AG09309 (cell line): Measurements from ENCODE around the gene GZF1.

Experiments
- DNase-seq: peaks from one replicate; pipeline ENCODE4 v3.0.0-alpha.2; 2010; ENCODE audit warnings: low read depth
- H3K4me3 ChIP-seq: 2 replicates; pipeline ENCODE4 v1.5.1; 2011; ENCODE audit warnings: mild to moderate bottlenecking, low read depth, low read length, moderate library complexity; ENCODE audit not compliant: control insufficient read depth
- CTCF ChIP-seq: IDR thresholded peaks from 2 replicates; pipeline ENCODE4 v1.5.1; 2011; ENCODE audit warnings: mild to moderate bottlenecking, low read depth, low read length, inconsistent platforms; ENCODE audit not compliant: insufficient read depth, control insufficient read depth; ENCODE audit errors: missing control alignments

GZF1 gene

DNA sequence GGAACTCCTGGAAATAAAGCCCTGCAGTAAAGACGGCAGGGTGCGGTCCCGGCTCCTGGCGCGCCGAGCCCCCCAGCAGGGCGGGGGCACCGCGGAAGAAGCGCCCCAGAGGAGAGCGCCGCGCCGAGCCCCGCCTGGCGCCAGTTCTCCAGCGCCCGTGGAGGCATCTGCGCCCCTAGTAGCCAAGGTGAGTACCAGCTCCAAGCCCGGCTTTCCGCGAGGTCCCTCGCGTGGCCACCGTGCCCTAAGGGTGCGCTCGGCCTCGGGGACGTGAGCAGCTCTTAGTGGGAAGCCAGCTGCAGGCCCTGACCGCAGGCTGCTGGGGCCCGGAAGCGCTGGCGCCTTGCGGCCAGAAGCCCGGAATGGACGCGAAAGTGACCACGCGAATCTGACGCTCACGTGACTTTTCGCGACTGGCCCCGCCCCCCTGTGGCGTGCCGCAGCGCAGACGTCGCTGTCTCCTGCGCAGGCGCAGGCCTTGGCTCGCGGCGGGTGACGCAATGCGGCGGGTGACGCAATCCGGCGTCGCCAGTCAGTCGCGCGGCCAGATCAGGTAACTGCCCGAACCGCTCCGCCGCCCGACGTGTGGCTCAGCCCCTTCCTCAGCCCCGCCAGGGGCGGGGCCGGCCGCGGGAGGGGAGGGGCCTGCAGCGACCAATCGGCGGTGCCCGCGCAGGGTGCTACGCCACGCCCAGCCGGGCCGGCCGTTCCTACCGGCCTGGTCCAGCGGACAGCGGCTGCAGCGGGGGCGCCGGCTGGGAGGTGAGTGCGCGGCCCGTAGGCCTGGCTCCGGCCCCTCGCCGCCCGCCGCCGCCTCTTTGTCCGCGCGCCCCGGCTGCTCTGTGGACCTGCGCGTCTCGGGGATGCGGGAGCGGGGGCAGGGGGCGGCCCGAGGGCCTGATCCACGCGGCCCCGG, at the start of gene GZF1:
Gene GZF1, plus strand, starts transcription at position 707 of the 916 bp plus-strand sequence. CDS start 2,202 bp downstream, outside the sequence.
- TF ChIP-seq CTCF = no peak
- peak within 1 kb of the TSS; percentile 87 for H3K4me3 ChIP-seq
- peak; percentile 90 for DNase-seq

DNA sequence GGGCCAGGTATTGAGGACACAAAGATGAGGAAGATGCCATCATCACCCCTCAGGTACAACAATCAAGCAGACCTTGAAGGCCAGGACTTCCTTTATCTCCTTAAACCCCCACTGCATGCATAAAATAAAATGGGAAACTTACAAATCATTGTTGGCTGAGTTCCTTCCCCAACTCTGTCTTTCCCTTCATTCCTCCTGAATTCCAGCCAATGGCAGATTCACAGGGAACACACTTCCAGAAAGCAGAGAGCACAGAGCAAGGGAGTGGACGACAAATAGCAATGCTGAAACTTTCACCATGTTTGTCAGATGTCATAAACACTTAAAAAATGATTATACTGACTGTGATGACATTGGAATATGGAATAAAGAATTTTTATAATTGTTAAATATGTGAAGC, 48.7 kb upstream of the GZF1 start:
- no peak overlapping the region for H3K4me3 ChIP-seq
- TF ChIP-seq CTCF = no peak
- no peak for DNase-seq

DNA sequence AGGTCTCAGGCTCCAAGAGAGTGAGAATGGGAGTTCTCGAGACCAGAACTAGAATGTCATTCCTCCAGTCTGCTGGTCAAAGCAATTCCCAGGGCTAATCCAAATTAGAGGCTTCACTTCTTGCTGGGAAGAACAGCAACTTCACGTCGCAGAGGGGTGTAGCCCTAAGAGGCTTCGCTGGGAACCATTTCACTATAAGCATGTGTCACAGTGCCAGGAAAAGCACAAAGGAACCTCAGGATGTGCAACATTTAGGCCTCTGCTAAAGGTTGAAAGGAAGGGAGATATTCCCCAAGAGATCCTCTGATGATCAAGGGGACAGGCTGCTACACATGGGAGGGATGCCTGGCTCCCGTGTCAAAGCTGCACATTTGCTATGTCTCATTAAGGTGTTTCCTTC, 47.3 kb upstream of the GZF1 start:
- no peak overlapping the region for H3K4me3 ChIP-seq
- no peak for TF ChIP-seq CTCF
- DNase-seq = no peak

- no peak for TF ChIP-seq CTCF
- DNase-seq = no peak
- H3K4me3 ChIP-seq = no peak overlapping the region
These were observed 46.9 kb upstream of the GZF1 start for GRCh38 chr20:23315099-23315498.

- no peak for TF ChIP-seq CTCF
- DNase-seq = no peak
- H3K4me3 ChIP-seq = no peak overlapping the region
These were observed 45.4 kb upstream of the GZF1 start for GRCh38 chr20:23316626-23317025.

GRCh38 chr20:23317081-23317480, 44.9 kb upstream of the GZF1 start:
- no peak for DNase-seq
- H3K4me3 ChIP-seq = no peak overlapping the region
- TF ChIP-seq CTCF = no peak
